Suprapubic skin (tissue), 4 donors: ENCODE results near the gene GET4. TPM values are rescaled to one million over a fixed set of nuclear protein-coding genes. Genes with fewer than 3 reads are reported as not detected.

Experiments
- DNase-seq, 2 donors: peaks; one replicate each; pipeline ENCODE4 v3.0.0-alpha.2; 2019; ENCODE audit warnings: low spot score in 2 of 2
- H3K27ac ChIP-seq: fragments of 200-600 bp; sonication (generic); one replicate; pipeline ENCODE4 v1.5.1; 2019
- H3K27me3 ChIP-seq: fragments of 200-600 bp; sonication (generic); one replicate; pipeline ENCODE4 v1.5.1; 2019
- H3K36me3 ChIP-seq: fragments of 200-600 bp; sonication (generic); one replicate; pipeline ENCODE4 v1.5.1; 2019
- H3K4me1 ChIP-seq: fragments of 200-600 bp; sonication (generic); one replicate; pipeline ENCODE4 v1.5.1; 2019
- H3K4me3 ChIP-seq: fragments of 200-600 bp; sonication (generic); one replicate; pipeline ENCODE4 v1.5.1; 2019; ENCODE audit warnings: mild to moderate bottlenecking
- H3K9me3 ChIP-seq: fragments of 200-600 bp; sonication (generic); one replicate; pipeline ENCODE4 v1.5.1; 2019
- EP300 ChIP-seq: sonication (generic); formaldehyde crosslinking; IDR thresholded peaks from one replicate; pipeline ENCODE4 v1.6.1; 2017; ENCODE audit warnings: antibody characterized with exemption
- POLR2A ChIP-seq, 2 donors: fragments of 450-650 bp; IDR thresholded peaks; one replicate each; pipeline ENCODE4 v1.6.1; 2017; ENCODE audit warnings: antibody characterized with exemption in 2 of 2, mild to moderate bottlenecking in 2 of 2, moderate library complexity in 2 of 2
- POLR2AphosphoS5 ChIP-seq, 3 donors: sonication (generic); formaldehyde crosslinking; IDR thresholded peaks; one replicate each; pipeline ENCODE4 v1.6.1; 2017; ENCODE audit warnings: antibody characterized with exemption in 3 of 3
- WGBS: methylation state at CpG from one replicate; pipeline ENCODE4 v1.1.5; 2018; 5-methylcytosine and 5-hydroxymethylcytosine counted together
- total RNA-seq, 4 donors: library from RNA; depleted of rRNA; stranded (reverse); fragments of >200 nt; gene quantifications; one replicate each; pipeline ENCODE4 v1.1.0, GENCODE V29; 2016
- TF ChIP-seq, protein P1 (sequence below), 2 donors: fragments of 200-600 bp in 1 of 2; fragments of 450-650 bp in 1 of 2; sonication (generic) in 1 of 2; IDR thresholded peaks; one replicate each; pipeline ENCODE4 v1.5.1; 2016 to 2019; ENCODE audit warnings: antibody characterized with exemption in 2 of 2, mild to moderate bottlenecking in 1 of 2, moderate library complexity in 1 of 2

The GET4 gene
- total RNA-seq, 4 donors from 2014 or later: 27.7 to 58.2 (median 47.8) TPM

DNA sequence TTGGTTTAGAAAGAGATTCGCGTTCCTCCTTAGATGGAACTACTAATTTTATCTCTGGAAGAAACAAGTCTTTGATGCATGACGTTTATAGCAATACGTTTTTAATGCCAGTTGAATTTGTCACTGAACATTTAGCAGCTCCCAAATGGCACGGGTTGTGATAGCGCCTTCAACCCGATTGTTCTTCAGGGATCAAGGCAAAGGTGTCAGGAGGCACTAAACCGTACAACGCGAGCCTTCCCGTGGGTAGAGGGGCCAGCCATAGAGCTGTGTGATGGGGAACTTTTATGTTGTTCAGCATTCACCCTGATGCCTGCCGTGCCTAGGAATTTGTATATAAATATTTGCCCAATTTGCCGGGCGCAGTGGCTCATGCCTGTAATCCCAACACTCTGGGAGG, 3.4 kb downstream of the GET4 start:
- no peak for DNase-seq
- Histone ChIP-seq H3K9me3 (no peaks in the 10 kb centered on the region), H3K27ac (no peak overlapping the region), H3K36me3 (peaks cover 2% of the 10 kb centered on the region), H3K4me1 (peaks cover 70% of the 10 kb centered on the region), H3K27me3 (no peaks in the 10 kb centered on the region), H3K4me3 (no peak overlapping the region)
- TF ChIP-seq POLR2A (IDR thresholded peaks at IDR 0.05) (no peak), POLR2AphosphoS5 (IDR thresholded peaks at IDR 0.05) (no peak)
- TF ChIP-seq, protein P1, sequence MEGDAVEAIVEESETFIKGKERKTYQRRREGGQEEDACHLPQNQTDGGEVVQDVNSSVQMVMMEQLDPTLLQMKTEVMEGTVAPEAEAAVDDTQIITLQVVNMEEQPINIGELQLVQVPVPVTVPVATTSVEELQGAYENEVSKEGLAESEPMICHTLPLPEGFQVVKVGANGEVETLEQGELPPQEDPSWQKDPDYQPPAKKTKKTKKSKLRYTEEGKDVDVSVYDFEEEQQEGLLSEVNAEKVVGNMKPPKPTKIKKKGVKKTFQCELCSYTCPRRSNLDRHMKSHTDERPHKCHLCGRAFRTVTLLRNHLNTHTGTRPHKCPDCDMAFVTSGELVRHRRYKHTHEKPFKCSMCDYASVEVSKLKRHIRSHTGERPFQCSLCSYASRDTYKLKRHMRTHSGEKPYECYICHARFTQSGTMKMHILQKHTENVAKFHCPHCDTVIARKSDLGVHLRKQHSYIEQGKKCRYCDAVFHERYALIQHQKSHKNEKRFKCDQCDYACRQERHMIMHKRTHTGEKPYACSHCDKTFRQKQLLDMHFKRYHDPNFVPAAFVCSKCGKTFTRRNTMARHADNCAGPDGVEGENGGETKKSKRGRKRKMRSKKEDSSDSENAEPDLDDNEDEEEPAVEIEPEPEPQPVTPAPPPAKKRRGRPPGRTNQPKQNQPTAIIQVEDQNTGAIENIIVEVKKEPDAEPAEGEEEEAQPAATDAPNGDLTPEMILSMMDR (IDR thresholded peaks at IDR 0.05): no peak
- WGBS: 82% methylated on average over 14 of the region's 14 CpGs

DNA sequence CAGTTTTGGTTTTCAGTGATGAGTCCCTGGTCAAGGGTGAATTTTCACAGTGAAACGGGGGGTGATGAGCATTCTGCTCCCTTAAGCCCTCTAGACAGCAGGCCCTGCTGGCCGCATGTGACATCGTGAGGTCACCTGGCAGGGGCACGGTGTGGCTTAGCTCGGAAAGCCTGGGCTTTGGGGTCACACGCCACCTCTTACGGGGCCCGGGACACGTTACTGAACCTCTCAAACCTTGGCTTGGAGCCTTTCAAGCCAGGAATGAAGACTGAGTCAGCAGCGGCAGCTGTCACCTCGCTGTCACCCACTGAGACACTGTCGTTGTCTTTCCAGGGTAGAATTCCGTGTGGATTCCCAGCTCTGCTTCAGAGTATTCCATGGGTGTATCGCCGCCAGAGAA, 4.1 kb downstream of the GET4 start:
- no peak overlapping the region for H3K4me3 ChIP-seq
- H3K36me3 ChIP-seq: peaks cover 2% of the 10 kb centered on the region
- TF ChIP-seq, protein P1 (IDR thresholded peaks at IDR 0.05): no peak
- no peak for TF ChIP-seq POLR2A (IDR thresholded peaks at IDR 0.05)
- TF ChIP-seq EP300: no peak
- H3K4me1 ChIP-seq: peaks cover 70% of the 10 kb centered on the region
- H3K27me3 ChIP-seq: no peaks in the 10 kb centered on the region
- H3K27ac ChIP-seq: no peak overlapping the region
- WGBS: 80% methylated on average over 6 of the region's 15 CpGs
- DNase-seq: no peak
- no peaks in the 10 kb centered on the region for H3K9me3 ChIP-seq

- H3K36me3 ChIP-seq: peaks cover 9% of the 10 kb centered on the region
- peak in 1 of 2 donors; percentile 51 for DNase-seq
- H3K4me3 ChIP-seq: no peak overlapping the region
- no peaks in the 10 kb centered on the region for H3K9me3 ChIP-seq
- WGBS: 92% methylated on average over 20 of the region's 20 CpGs
- TF ChIP-seq EP300 (no peak), POLR2AphosphoS5 (IDR thresholded peaks at IDR 0.05) (no peak), POLR2A (IDR thresholded peaks at IDR 0.05) (no peak)
- TF ChIP-seq, protein P1 (IDR thresholded peaks at IDR 0.05): no peak
- no peak overlapping the region for H3K27ac ChIP-seq
- no peaks in the 10 kb centered on the region for H3K27me3 ChIP-seq
- peaks cover 70% of the 10 kb centered on the region for H3K4me1 ChIP-seq
Observed at GRCh38 chr7:881441-882234, 5.3 kb downstream of the GET4 start.

GRCh38 chr7:882336-883035, 6.1 kb downstream of the GET4 start:
- TF ChIP-seq, protein P1 (IDR thresholded peaks at IDR 0.05): no peak
- TF ChIP-seq POLR2A (IDR thresholded peaks at IDR 0.05): no peak
- no peak for TF ChIP-seq EP300
- TF ChIP-seq POLR2AphosphoS5 (IDR thresholded peaks at IDR 0.05): no peak
- 90% methylated on average over 35 of the region's 37 CpGs for WGBS
- peaks cover 68% of the 10 kb centered on the region for H3K4me1 ChIP-seq
- H3K9me3 ChIP-seq: no peaks in the 10 kb centered on the region
- peak overlapping the region; percentile 6 for H3K4me3 ChIP-seq
- DNase-seq: peak in 1 of 2 donors; percentile 40
- H3K27ac ChIP-seq: peak overlapping the region; percentile 12
- H3K27me3 ChIP-seq: no peaks in the 10 kb centered on the region
- H3K36me3 ChIP-seq: peaks cover 17% of the 10 kb centered on the region
